GM19043 (cell line): ENCODE measurements around the gene COPG2.

Source experiments
- ATAC-seq: cut with Tn5 transposase; IDR thresholded peaks from one replicate; pipeline ENCODE4 v1.9.1; 2021; ENCODE audit warnings: low read depth; ENCODE audit not compliant: unreplicated experiment

COPG2 gene

DNA sequence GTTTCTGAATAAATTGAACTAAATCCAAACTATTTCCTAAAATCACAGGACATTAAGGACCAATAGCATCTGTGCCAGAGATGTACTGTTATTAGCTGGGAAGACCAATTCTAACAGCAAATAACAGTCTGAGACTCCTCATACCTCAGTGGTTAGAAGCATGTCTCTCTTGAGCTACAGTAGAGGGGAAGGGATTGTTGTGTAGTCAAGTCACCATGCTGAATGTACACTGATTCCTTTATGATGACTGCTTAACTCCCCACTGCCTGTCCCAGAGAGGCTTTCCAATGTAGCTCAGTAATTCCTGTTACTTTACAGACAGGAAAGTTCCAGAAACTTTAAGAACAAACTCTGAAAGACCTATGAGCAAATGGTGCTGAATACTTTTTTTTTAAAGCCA, 162.8 kb downstream of the COPG2 start:
- no peak for ATAC-seq

DNA sequence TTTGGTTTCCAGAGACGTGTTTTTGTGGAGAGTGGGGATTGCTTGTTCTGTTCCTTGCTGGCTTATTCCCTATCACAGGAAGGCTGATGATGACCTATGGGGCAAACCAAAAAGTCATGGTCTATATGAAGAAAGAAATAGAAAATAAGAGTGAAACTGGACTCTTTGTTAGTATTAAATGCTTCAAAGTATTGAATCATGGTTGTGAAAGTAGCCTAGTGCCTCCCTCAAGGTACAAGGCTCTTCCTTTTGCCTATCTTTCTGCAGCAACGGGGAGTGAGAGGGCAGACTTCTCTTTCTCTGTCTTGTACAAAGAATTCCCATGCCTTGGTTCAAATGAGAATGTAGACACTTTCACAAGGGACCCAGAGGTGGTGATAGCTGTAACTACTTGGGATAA, 167.6 kb downstream of the COPG2 start:
- ATAC-seq: no peak

DNA sequence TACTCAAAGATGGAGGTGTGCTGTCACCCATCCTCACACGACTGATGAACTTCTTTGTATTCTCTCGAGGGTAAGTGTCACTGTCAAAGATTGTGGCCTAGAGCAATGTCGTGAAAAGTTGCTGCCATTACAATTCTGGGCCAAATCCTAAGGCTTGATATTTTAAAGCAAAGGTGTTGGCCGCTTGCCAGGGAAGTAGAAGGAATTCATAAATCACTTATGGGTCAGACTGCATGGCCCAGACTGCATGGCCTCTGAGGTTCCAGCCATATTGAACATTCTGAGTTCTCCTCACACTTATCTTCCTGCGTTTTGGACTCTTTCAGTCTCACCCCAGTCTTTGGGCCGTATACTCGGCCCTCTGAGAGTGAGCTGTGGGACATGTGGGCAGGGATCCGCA, 168.1 kb downstream of the COPG2 start:
- ATAC-seq: no peak

DNA sequence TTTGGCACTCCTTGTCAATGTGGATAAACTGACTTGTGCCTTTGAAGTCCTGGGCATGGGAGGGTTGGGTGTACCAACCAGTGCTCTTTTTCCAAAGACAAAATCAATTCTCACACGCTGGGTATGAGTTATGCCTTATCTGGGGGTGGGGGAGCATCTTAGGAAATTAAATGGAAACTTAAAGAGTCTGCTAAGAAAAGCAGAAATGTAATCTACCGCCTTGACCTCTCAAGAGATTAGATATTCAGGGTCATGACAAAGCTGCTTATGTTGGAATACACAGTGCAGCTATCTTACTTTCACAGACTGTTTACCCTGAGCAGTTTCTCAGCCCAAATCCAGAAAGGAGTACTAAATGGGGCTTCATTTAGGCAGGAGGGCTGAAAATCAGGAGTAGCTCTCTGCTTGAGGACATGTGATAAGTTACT, 174.1 kb downstream of the COPG2 start:
- no peak for ATAC-seq

DNA sequence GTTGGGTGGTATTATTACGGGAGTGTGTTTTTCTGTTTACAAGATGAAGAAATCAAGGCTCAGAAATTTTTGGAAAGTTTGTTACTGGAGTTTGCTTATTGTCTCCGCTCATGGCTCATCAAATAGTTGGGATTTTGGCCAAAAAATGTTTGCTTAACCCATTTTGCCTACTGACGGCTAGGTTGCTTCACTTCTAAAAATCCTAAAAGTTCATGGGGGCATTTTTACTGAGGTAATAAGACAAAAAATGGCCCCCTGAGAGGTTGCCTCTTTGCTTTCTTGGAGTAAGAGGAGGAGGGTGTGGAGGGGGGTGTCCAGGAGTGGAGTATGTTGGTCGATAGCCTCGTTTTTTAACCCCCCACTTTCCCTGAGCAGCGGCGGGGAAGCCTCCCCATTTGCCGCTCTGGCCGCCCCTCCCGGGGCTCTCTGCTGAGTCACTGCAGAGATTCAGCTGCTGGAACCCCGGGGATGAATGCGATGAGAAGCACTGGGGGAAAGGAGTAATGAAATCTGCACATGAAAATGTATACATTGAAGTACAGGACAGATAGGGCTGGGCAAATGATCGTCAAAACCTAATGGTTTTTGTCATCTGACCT, 175.2 kb downstream of the COPG2 start:
- no peak for ATAC-seq

DNA sequence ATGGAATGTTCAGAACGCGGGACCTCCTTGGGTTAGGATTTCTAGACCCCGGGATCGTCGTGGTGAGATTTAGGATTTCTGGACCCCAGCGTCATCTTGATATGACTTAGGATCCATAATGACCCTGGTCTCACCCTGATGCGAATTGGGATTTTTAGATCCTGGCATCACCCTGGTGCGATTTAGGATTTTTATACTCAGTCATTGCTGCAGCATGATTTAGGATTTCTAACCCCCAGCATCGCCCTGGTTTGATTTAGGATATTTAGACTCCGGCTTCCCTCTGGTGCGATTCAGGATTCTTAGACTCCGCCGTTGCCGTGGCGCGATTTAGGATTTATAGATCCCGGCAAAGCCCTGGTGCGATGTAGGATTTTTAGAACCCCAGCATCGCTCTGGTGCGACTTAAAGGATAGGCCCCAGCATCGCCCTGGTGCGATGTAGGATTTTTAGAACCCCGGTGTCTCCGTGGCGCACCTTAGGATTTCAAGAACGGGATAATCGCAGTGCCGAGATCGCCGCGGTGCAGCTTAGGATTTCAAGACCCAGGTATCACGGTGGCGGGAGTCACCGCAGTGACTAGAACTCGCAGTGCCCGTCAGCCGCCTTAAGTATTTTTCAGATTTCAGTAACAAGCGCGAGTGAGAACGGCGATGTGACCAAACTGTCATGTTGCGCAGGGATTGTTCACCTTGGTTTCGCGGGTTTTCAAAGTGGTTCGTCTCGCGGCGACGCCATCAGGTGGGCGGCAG, 175.8 kb downstream of the COPG2 start:
- ATAC-seq: no peak

DNA sequence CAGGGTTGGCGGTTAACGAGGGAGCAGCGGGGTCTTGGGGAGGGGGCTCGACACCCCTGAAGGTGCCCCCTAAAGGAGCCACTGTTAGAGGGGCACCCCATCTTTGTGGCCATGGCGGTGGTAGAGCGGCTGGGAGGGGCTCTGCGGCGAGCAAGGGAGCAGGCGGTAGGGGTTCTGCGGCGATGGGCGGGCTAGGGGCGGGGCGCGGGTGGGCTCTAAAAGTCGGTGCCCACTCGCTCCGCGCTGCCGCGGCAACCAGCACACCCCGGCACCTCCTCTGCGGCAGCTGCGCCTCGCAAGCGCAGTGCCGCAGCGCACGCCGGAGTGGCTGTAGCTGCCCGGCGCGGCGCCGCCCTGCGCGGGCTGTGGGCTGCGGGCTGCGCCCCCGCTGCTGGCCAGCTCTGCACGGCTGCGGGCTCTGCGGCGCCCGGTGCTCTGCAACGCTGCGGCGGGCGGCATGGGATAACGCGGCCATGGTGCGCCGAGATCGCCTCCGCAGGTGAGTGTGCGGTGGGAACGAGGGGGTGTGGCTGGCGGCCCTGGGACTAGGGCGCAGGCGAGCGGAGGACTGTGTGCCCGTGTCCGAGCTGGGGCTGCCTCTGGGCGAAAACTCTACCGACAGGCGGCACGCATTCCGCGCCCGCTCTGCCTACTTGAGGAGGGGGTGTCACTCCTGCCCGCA, 176.6 kb downstream of the COPG2 start, which contains the start of gene MEST:
Gene MEST (plus strand): TSS at position 245 of the 682 bp plus-strand sequence. CDS start 229 bp downstream, at position 474.
- no peak for ATAC-seq

DNA sequence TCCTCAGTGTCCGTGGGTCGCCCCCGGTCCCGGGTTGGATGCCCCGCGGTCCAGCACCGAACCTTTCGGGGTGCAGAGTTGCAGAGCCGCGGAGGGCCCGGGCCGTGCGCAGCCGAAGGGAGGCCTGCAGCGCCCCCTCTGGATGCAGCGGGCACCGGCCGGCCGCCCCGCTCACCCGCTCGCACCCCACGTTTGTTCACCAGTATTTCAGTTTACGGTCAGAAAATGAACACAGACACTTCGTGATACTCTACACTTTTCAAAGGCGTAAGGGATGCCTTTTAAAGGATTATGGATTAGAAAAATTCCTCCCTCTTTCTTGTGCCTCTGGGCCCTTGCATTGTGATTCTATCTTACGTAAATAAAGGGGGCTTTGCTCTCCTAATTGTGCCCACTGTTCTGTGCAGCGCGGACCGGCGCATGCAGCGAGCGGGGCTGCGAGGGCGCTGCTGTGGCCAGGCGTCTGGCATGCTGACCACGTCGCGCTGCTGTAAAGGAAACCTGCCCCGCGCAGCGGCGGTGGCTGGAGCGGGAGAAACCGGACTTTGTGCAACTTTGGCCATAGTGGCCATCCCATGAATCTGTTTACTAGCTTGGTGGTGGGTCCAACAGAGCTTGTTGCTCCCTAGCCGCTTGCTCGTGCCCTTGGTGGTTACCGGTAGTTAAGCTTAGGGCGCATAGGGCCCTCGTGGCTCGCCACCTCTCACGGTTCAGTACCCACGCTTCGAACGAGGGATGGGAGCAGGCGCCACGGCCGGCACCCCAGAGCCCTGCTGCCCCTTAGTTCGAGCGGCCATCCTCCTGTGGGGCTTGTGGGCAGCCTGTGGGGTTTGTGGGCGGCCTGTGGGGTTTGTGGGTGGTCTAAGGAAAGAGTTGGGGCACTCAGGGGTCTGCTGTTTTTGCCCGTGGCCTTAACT, 177.4 kb downstream of the COPG2 start:
- ATAC-seq: no peak

DNA sequence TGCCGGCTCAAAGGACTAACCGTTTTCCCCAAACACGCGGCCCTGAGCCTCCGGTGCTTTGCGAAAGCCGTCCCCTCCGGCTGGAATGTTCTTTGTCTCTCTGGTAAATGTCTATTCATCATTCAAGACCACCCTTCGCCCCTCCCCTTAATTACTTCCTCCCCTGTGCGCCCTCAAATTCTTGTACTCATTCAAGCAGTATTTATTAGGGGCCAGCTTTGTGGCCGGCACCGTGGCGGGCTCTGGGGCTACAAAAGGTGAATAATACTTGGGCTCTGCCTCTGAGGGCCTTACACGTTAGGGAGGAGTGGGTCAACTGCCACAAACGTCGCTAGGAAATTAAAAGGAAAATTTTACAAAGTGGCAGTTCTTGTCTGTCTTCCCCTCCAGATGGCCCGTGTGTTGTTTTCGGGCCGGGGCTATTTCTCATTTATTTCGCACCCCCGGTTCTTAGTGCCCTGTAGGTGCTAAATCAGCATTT, 178.2 kb downstream of the COPG2 start:
- ATAC-seq: no peak

DNA sequence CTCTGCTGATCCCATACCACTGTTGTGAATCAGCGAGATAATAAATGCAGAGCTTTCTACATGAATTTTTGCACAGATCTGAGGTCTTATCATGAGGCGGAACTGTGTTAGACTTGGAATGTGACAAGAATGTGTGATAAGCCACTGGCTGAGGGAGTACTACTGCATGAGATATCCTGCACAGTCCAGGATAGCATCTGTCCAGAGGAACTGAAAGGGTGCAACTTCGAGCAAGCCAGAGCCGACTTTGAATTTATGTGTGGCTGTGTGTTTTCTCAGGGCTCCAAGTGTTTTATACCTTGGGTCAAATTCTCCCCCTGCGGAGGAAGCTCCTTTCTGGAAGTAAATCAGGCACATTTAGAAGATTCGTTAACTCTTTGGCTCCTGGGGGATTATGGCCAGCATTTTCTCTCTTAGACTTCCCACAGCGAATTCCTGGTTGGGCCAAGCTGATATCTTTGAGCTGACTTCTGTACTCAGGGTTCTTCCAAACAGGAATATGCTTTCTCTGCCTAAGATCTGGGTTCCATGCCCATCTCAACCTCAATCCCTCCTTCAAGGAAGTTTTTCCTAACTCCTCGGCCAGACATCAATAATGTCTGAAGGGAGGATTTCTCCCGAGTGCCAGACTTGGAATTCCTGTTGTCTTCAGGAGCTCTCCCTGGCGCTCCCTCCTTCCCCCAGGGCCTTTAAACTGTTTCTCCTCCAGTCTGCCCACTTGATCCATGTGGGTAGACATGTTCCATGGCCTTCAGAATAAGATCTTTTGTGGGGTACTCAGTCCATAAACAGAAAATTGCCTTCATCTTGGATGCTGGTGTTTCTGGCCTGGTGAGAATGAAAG, 179.2 kb downstream of the COPG2 start:
- ATAC-seq: no peak

DNA sequence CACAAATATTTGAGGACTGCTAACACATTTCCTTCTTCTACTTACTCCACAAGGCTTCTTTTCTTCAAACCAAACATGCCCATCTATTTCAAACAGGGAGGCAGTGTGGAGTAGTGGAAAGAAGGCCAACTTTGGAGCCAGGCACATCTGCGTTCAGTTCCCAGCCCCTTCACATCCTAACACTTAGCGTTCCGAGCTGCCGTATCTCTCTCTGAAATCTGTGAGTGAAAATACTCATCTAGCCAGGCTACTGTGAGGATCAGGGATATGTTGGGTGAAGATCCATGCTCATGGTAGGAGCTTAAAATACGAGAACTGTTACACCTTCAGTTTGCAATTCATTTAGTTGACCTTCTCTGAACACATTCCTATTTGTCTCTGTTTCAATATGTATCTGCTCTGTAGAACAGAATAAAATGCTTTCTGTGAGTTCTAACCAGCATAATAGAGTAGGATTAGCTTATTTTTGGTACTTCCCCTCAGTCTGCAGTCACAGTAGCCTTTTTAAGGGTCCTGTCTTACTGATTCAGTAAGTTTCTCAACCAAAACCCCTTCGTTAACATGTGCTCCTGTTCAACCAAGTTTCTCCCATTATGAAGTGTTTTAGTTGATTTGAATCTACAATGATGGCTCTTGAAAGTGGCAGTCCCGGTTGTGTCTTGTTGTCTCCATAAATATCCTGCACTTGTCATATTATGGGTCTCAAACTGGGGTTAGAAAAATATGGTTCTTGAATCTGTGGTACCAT, 180.0 kb downstream of the COPG2 start:
- ATAC-seq: no peak

DNA sequence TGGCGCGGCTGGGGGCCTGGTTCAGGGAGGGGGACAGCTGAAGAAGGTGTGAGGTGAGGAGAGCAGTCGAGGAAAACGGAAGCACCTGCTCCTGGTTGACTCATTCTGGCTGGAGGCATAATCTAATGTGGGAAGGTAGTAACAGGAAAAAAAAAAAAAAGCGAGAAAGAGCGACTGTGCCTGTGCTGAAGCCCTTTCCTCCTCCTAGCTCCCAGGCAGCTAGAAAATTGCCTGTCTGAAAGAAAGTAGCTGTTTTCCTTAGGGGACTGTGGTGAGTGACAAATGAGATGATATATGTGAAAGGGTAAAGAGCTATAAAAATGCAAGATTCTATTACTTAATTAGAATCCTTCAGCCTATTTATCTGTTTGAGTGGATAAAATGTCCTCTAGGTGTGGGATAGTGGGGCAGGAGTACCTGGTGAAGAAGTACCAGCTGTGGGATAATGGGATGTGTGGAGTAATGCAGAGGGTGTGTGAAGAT, 181.6 kb downstream of the COPG2 start:
- ATAC-seq: no peak

DNA sequence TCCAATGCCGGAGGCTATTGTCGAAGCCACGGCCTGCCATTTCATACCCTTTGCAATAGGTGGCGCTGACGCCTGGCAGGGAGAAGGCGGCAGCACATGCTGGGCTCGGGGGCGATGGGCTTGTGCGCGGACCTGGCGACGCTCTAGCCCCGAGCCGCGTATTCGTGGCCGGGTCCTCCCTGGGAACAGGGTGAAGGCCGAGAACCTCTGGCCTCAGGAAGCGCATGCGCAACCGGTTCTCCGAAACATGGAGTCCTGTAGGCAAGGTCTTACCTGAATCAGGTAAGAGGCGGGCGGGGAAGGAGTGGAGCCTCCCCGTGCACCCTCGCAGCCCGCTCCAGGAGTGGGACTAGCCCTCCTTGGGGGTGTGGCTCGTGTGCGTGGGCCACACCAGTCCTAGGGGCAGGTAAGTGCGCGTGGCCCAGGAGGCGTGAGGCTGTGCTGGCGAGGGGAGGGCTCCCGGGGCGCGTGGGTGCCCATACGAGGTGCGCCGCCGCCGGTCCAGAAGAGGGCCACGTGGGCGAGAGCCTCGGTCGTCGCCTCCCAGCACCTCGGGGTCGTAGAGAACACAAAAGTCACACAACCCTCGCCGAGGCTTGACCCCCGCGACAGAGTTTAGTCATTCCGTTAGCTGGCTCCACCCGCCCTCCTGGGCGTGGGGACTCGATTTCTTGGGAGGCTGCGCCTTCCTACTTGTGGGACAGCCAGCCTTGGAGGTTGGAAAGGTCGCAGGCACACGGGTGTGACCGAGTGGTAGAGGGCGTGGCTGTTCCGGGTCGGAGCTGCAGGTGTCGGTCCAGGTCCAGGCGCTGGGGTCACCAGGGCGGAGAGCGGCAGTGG, 182.2 kb downstream of the COPG2 start:
- ATAC-seq: no peak

DNA sequence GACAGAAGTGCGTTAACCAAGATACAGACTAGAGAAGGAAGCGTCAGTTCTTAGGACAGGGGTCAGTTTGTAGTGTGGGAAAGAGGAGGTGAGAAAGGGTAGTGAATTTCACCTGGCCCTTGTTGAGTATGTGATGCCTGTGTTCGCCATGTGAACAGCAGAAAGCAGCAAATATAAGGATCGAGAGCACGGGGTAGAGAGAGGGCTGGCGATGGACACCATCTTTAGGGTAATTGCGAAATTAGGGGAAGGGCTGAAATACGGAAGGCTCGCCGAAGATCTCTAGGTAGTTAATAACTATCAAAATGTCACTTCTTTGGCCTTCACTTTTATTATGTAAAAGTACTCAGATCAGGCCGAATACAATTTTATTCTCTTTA, 182.8 kb downstream of the COPG2 start:
- ATAC-seq: no peak

DNA sequence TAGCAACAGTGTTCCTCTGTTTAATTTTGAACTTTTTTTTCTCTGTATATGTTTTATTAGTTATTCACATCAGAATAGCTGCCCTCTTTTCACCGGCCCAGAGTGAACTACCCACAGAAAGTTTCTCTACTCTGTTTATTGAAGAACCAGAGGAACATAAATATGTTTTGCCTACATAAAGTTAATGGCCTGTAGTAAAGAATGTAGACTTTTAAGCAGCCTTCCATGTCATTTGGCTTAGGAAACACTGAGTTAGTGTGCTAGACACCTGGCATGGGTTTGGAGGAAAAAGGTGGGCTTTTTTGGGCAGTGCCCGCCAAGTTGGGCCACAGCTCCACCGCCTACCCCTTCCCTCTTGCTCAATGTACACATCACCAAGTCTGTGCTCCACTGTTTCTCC, 185.5 kb downstream of the COPG2 start:
- no peak for ATAC-seq

DNA sequence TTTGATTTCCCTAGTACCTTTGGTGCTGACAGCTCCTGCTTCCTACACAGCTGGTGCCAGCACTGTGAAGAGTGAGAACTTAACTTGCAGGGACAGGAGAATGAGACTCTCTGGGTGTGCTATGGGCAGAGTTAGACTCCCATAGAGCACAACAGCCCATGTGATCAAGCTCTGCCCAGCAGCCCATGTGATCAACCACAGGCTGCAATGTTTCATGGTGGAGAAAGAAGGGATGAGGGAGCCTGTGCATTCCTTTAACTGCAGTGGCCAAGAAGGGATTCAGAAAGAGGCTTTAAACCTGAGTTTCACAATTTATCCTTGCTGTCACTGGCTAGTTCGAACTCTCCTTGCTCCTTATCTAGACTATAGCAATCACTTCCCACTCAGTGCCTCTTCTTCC, 186.7 kb downstream of the COPG2 start:
- no peak for ATAC-seq

DNA sequence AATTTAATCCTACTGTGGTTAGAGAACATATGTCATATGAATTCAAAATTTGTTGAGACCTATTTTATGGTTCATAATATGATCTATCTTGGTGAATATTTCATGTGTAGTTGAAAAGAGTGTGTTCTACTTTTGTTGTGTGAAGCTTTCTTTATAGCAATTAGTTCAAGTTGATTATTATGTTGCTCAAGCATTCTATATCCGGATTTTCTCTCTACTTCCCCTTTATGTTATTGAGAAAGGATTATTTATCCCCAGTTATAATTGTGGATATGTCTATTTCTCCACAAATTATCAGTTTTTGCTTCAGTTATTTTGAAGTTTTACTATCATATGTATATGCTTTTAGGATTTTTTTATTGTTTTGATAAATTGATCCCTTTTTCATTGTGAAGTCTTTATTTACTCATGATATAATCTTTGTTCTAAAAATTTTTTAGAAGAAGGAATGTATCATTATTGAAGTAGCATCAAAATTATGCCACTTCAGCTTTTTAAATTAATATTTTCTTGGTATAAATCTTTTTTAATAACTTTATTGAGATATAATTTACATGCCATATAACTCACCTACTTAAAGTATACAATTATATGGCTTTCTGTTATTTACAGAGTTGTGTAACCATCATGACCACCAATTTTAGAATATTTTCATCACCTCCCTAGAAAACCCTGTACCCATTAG, 188.7 kb downstream of the COPG2 start:
- ATAC-seq: no peak
